Ishikawa (cell line): Measurements from ENCODE around the gene CMTM2.

Experiments
- EP300 ChIP-seq: IDR thresholded peaks from 2 replicates; pipeline ENCODE4 v1.6.1; 2012; ENCODE audit warnings: borderline replicate concordance
- FOXM1 ChIP-seq: IDR thresholded peaks from 2 replicates; pipeline ENCODE4 v1.6.1; 2012; ENCODE audit warnings: low read depth, borderline replicate concordance
- NFIC ChIP-seq: IDR thresholded peaks from 2 replicates; pipeline ENCODE4 v1.6.1; 2012
- TAF1 ChIP-seq: IDR thresholded peaks from 2 replicates; pipeline ENCODE4 v1.6.1; 2012; ENCODE audit warnings: low read depth, mild to moderate bottlenecking
- TEAD4 ChIP-seq: IDR thresholded peaks from 2 replicates; pipeline ENCODE4 v1.6.1; 2012
- YY1 ChIP-seq: IDR thresholded peaks from 2 replicates; pipeline ENCODE4 v1.6.1; 2012; ENCODE audit warnings: low read depth
- TF ChIP-seq, protein P1 (sequence below): IDR thresholded peaks from 2 replicates; pipeline ENCODE4 v1.6.1; 2012
- TF ChIP-seq, protein P2 (sequence below): IDR thresholded peaks from 2 replicates; pipeline ENCODE4 v1.6.1; 2012

DNA sequence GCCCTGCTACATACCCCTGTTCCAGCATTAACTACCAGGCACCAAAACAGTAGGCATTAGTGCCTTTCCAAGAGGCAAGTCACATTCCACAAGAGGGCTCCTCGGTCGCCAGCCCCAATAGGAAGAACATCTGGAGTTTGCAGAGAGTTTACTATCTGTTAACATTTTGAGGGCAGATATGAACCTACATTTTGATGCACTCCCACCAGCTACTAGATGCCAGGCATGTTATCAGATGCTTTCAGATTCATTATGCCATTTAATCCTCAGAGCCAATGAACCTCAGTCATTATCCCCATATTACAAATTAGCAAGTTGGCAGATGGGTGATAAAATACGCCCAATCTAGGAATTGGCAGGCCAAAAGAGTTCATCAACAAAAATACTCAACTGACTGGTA, 4.2 kb upstream of the CMTM2 start:
- TF ChIP-seq FOXM1 (no peak), NFIC (no peak), TAF1 (no peak), TEAD4 (no peak), YY1 (no peak), EP300 (no peak)
- TF ChIP-seq, protein P1, sequence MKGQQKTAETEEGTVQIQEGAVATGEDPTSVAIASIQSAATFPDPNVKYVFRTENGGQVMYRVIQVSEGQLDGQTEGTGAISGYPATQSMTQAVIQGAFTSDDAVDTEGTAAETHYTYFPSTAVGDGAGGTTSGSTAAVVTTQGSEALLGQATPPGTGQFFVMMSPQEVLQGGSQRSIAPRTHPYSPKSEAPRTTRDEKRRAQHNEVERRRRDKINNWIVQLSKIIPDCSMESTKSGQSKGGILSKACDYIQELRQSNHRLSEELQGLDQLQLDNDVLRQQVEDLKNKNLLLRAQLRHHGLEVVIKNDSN, result no peak
- TF ChIP-seq, protein P2, sequence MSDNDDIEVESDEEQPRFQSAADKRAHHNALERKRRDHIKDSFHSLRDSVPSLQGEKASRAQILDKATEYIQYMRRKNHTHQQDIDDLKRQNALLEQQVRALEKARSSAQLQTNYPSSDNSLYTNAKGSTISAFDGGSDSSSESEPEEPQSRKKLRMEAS, result no peak
